ENCODE data around the gene KRT7. TPM values are rescaled to one million over a fixed set of nuclear protein-coding genes. Genes with fewer than 3 reads are reported as not detected.

The KRT7 gene
- total and polyA plus RNA-seq, 4 donors, result 0.37 to 9.9 (median 7.0) TPM

GRCh38 chr12:52198454-52199215 lies 34.4 kb upstream of the KRT7 start:
- H3K9ac ChIP-seq (ENCODE audit: low read depth in 1 of 2, low read length in 2 of 2), result no peak overlapping the region

More at GRCh38 chr12:52198454-52199215, 34.4 kb upstream of the KRT7 start:
- H3K4me1 ChIP-seq (ENCODE audit: control insufficient read depth in 4 of 4, insufficient read depth in 4 of 4, low read length in 3 of 4), result peaks cover 0 to 3% (median 0%) of the 10 kb centered on the region in 4 donors
- H3K27ac ChIP-seq (ENCODE audit: low read depth in 1 of 2, low read length in 2 of 2), result no peak overlapping the region
- no peak for DNase-seq (ENCODE audit: low spot score)
- WGBS, result 74% methylated on average over 5 of the region's 5 CpGs
- H3K36me3 ChIP-seq (ENCODE audit: control insufficient read depth in 4 of 4, insufficient read depth in 3 of 4, low read depth in 1 of 4, low read length in 3 of 4), result no peaks in the 10 kb centered on the region
- no peak overlapping the region for H3K4me3 ChIP-seq (ENCODE audit: low read depth in 1 of 3, low read length in 3 of 3)
- no peaks in the 10 kb centered on the region for H3K9me3 ChIP-seq (ENCODE audit: control insufficient read depth in 4 of 4, low read length in 3 of 4)
- TF ChIP-seq EGR1 (IDR thresholded peaks at IDR 0.05; ENCODE audit: low read depth in 2 of 2) (no peak), RXRA (IDR thresholded peaks at IDR 0.05) (no peak), ATF3 (IDR thresholded peaks at IDR 0.05) (no peak), GABPA (IDR thresholded peaks at IDR 0.05 in 1 of 2, conservative IDR thresholded peaks at IDR 0.05 in 1 of 2) (no peak), ZBTB33 (IDR thresholded peaks at IDR 0.05) (no peak), SP1 (IDR thresholded peaks at IDR 0.05) (no peak), HNF4G (IDR thresholded peaks at IDR 0.05) (no peak), TAF1 (conservative IDR thresholded peaks at IDR 0.05) (no peak), RAD21 (IDR thresholded peaks at IDR 0.05) (no peak), CTCF (IDR thresholded peaks at IDR 0.05; ENCODE audit: low read depth, low read length, missing input control) (no peak), YY1 (IDR thresholded peaks at IDR 0.05) (no peak), FOXA1 (IDR thresholded peaks at IDR 0.05) (no peak), MAX (IDR thresholded peaks at IDR 0.05) (no peak), NR2F2 (IDR thresholded peaks at IDR 0.05) (no peak), JUND (IDR thresholded peaks at IDR 0.05) (no peak), FOXA2 (IDR thresholded peaks at IDR 0.05) (no peak), HNF4A (conservative IDR thresholded peaks at IDR 0.05) (no peak)
- TF ChIP-seq, protein P1, sequence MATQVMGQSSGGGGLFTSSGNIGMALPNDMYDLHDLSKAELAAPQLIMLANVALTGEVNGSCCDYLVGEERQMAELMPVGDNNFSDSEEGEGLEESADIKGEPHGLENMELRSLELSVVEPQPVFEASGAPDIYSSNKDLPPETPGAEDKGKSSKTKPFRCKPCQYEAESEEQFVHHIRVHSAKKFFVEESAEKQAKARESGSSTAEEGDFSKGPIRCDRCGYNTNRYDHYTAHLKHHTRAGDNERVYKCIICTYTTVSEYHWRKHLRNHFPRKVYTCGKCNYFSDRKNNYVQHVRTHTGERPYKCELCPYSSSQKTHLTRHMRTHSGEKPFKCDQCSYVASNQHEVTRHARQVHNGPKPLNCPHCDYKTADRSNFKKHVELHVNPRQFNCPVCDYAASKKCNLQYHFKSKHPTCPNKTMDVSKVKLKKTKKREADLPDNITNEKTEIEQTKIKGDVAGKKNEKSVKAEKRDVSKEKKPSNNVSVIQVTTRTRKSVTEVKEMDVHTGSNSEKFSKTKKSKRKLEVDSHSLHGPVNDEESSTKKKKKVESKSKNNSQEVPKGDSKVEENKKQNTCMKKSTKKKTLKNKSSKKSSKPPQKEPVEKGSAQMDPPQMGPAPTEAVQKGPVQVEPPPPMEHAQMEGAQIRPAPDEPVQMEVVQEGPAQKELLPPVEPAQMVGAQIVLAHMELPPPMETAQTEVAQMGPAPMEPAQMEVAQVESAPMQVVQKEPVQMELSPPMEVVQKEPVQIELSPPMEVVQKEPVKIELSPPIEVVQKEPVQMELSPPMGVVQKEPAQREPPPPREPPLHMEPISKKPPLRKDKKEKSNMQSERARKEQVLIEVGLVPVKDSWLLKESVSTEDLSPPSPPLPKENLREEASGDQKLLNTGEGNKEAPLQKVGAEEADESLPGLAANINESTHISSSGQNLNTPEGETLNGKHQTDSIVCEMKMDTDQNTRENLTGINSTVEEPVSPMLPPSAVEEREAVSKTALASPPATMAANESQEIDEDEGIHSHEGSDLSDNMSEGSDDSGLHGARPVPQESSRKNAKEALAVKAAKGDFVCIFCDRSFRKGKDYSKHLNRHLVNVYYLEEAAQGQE (IDR thresholded peaks at IDR 0.05), result no peak
- H3K27me3 ChIP-seq (ENCODE audit: control insufficient read depth in 4 of 4, insufficient read depth in 4 of 4, low read length in 3 of 4), result no peaks in the 10 kb centered on the region

Data from liver (tissue), 9 donors.